Smooth muscle cell of the brain vasculature (primary cell): ENCODE measurements around the gene MATCAP1.

ENCODE experiments used
- DNase-seq: peaks from one replicate; pipeline ENCODE4 v3.0.0-alpha.2; 2012; ENCODE audit warnings: low read depth, low spot score

MATCAP1 gene

GRCh38 chr16:67141391-67141790 lies 42.4 kb downstream of the MATCAP1 start:
- no peak for DNase-seq

GRCh38 chr16:67137605-67138004 lies 46.2 kb downstream of the MATCAP1 start:
- no peak for DNase-seq

GRCh38 chr16:67129422-67129821 lies 54.3 kb downstream of the MATCAP1 start:
- DNase-seq = no peak

- DNase-seq = no peak
These were observed 54.9 kb downstream of the MATCAP1 start for GRCh38 chr16:67128887-67129286.

- DNase-seq = no peak
These were observed 55.3 kb downstream of the MATCAP1 start for GRCh38 chr16:67128417-67128816.
